Activated CD4-positive, alpha-beta T cell treated with anti-CD3 and anti-CD28 coated beads, Interleukin-2, amount 10 ng/mL, durations not matched to agents 24 days and 14 days (primary cell): Measurements from ENCODE around the gene CRYGN. TPM values are rescaled to one million over a fixed set of nuclear protein-coding genes. Genes with fewer than 3 reads are reported as not detected.

Source experiments
- DNase-seq: peaks from one replicate; pipeline ENCODE4 v3.0.0; 2022
- H3K27ac Mint-ChIP-seq: one replicate; pipeline ENCODE4 v1.8.0; 2022; ENCODE audit warnings: mild to moderate bottlenecking, mixed read lengths
- H3K27me3 Mint-ChIP-seq: one replicate; pipeline ENCODE4 v1.8.0; 2022; ENCODE audit warnings: mixed read lengths
- H3K36me3 Mint-ChIP-seq: one replicate; pipeline ENCODE4 v1.8.0; 2022; ENCODE audit warnings: low read depth, mild to moderate bottlenecking, mixed read lengths
- H3K4me1 Mint-ChIP-seq: one replicate; pipeline ENCODE4 v1.8.0; 2021; ENCODE audit warnings: mixed read lengths
- H3K4me3 Mint-ChIP-seq: one replicate; pipeline ENCODE4 v1.8.0; 2022; ENCODE audit warnings: mild to moderate bottlenecking, moderate library complexity, mixed read lengths
- H3K9me3 Mint-ChIP-seq: one replicate; pipeline ENCODE4 v1.8.0; 2021; ENCODE audit warnings: mixed read lengths
- intact Hi-C: fragments of 100-400 bp; cut with micrococcal nuclease; formaldehyde crosslinking; loops from one replicate; pipeline ENCODE4 v1.15.1; 2023
- total RNA-seq: library from RNA; stranded (reverse); gene quantifications from 2 replicates; pipeline ENCODE4 v1.2.3, GENCODE V29; 2022

CRYGN gene
- total RNA-seq, 1 donor from 2014 or later, result not detected

GRCh38 chr7:151453326-151453791 lies 13.4 kb upstream of the CRYGN start:
- no peak for DNase-seq

DNA sequence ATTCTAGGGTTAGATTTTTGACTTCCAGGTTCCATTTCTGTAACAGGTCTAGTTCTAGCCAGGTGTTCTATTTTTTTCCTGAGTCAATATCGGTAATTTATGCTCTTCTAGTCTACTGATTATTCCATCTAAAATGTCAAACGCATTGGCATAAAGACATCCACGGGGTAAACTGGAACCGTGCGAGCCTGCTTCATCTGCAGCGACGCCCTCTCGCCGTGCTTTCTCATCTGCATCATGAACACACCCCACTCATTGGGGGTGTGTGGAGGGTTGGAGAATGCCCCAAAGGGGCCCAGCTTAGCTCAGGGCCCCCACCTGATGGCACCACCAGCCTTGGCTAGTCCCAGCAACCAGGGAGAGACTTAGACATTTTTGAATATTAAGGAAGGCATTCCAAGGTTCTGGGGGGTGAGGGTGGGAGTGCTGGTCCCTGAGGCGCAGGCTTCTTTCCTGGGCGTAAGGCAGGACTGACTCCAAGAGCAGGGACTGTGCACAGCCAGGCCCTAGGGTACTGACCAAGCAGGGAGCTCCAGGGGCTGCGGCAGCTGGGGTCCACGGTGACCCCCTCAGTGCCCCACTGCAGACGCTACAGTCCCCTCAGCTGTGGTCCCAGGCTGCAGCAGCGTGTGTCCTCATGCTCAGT lies 12.9 kb upstream of the CRYGN start:
- intact Hi-C loops, result no loop called here
- no peak for DNase-seq
- Mint-ChIP-seq H3K36me3 (no peaks in the 10 kb centered on the region), H3K4me3 (no peak overlapping the region), H3K9me3 (no peaks in the 10 kb centered on the region), H3K4me1 (peaks cover 2% of the 10 kb centered on the region), H3K27me3 (peaks cover 8% of the 10 kb centered on the region), H3K27ac (peak overlapping the region; percentile 8)

More at GRCh38 chr7:151453326-151453791, 13.4 kb upstream of the CRYGN start:
- Mint-ChIP-seq H3K27ac (no peak overlapping the region), H3K27me3 (peaks cover 9% of the 10 kb centered on the region), H3K9me3 (no peaks in the 10 kb centered on the region), H3K36me3 (no peaks in the 10 kb centered on the region), H3K4me3 (no peak overlapping the region), H3K4me1 (peaks cover 2% of the 10 kb centered on the region)
- intact Hi-C loops, result no loop called here

DNA sequence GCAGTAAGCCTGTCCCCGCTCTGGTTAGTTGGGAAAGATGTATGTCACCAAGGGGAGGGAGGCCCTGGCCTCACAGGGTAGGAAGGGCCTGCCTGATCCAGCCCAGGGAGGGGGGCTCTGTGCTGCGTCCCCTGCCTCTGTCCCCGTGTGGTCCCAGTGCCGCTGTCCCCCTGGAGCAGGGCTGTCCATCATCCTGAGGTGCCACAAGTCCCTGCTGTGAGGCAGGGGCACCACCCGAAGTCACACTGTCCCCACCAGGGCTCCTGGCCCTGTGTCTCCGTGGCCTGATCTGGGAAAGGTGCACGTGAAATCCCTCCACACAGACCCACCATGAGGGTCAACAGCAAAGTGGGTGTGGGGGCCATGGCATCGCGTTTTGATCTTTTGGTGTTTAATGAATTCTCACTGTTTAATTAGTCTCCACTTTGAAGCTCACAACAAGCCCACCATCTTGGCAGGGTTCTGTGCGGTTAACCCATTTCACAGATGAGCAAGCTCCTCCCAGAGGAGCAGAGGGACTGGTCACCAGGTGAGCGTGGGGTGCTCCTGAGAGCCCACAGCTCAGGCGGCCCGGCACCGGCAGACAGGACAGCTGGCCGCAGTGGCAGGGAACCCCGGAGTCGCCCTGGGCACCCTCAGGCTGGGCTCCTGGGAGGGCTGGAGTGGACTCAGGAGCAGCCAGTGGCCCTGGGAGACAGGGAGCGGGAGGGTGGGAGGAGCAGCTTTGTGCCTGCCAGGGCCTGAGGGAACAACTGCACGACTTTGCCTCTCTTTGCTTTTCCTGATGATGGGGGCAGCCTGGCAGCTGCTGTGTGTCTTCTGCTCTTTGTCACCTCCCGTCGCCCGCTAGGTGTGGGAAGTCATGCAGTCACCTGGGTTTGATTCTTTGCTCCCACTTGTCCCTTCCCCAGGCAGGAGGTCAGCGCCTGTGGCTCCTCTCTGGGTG lies 12.0 kb upstream of the CRYGN start:
- intact Hi-C loops, result no loop called here
- peaks cover 4% of the 10 kb centered on the region for H3K4me1 Mint-ChIP-seq
- DNase-seq, result no peak
- H3K27me3 Mint-ChIP-seq, result peaks cover 6% of the 10 kb centered on the region
- no peaks in the 10 kb centered on the region for H3K9me3 Mint-ChIP-seq
- H3K36me3 Mint-ChIP-seq, result no peaks in the 10 kb centered on the region
- H3K27ac Mint-ChIP-seq, result no peak overlapping the region
- H3K4me3 Mint-ChIP-seq, result no peak overlapping the region

DNA sequence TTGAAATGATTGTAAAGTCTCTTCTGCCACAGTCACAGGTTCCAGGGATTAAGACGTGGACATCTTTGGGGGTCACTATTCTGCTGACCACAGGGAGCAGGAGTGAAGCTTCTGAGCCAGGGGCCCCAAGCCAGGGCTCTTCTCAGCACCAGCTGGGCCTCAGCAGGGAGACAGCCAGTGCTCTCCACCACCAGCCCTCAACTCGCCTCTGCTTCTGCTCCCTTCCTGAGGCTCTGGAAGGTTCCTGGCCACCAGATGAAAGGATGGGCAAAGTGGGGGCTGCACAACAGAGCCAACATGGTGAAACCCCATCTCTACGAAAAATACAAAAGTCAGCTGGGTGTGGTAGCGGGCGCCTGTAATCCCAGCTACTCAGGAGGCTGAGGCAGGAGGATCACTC lies 11.2 kb upstream of the CRYGN start:
- intact Hi-C loops, result no loop called here
- H3K27me3 Mint-ChIP-seq, result peaks cover 11% of the 10 kb centered on the region
- no peak overlapping the region for H3K4me3 Mint-ChIP-seq
- H3K36me3 Mint-ChIP-seq, result no peaks in the 10 kb centered on the region
- no peak overlapping the region for H3K27ac Mint-ChIP-seq
- H3K9me3 Mint-ChIP-seq, result no peaks in the 10 kb centered on the region
- peaks cover 4% of the 10 kb centered on the region for H3K4me1 Mint-ChIP-seq
- DNase-seq, result no peak

GRCh38 chr7:151449990-151450389 lies 10.0 kb upstream of the CRYGN start:
- no peaks in the 10 kb centered on the region for H3K36me3 Mint-ChIP-seq
- H3K4me1 Mint-ChIP-seq, result peaks cover 4% of the 10 kb centered on the region
- H3K9me3 Mint-ChIP-seq, result no peaks in the 10 kb centered on the region
- DNase-seq, result no peak
- peaks cover 14% of the 10 kb centered on the region for H3K27me3 Mint-ChIP-seq
- intact Hi-C loops, result loop anchor here (5.0 to 10.0 kb wide), 3 partner anchors 98 to 205 kb away; partner anchors contain the start of gene SMARCD3
- no peak overlapping the region for H3K4me3 Mint-ChIP-seq
- no peak overlapping the region for H3K27ac Mint-ChIP-seq

DNA sequence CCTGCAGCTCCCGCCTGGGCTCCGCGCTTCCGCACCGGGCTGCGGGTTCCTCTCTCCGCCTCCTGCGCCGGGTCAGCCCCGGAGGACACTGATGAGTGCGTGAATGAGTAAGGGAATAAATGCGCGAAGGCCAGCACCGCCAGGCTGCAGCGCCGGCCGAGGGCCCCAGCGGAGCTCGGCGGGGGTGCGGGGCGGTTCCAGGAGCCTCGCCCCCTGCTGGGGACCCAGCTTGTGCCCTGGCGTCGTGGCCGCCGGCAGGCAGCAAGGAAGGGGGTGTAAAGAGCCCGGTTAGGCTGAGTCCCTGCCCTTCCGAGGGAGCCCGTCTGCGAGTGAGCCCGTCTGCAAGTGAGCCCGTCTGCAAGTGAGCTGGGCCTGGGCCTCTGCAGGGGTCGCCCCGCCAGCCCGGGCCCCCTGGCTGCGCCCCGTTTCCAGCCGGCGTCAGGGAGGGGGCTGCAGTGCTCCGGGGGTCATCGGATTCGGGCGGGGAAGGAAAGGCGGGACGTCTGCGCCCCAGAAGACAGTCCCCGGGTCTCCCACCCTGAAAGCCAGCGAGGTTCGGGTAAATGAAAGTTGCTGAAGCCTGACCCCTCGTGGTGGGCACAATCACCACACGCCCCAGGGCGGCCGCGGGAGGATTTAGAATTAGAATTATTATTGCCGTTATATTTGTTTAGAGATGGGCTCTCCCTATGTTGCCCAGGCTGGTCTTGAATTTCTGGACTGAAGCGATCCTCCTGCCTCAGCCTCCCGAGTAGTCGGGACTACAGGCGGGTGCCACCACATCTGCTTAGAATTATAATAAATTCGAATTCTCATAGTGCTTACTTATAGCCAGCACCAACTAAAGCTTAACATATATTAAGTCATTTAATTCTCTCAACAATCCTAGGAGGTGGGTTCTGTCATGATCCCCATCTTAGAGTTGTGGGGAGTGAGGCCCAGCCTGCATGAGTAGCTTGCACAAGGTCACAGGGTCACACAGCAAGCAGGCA lies 8.6 kb upstream of the CRYGN start:
- H3K9me3 Mint-ChIP-seq, result no peaks in the 10 kb centered on the region

DNA sequence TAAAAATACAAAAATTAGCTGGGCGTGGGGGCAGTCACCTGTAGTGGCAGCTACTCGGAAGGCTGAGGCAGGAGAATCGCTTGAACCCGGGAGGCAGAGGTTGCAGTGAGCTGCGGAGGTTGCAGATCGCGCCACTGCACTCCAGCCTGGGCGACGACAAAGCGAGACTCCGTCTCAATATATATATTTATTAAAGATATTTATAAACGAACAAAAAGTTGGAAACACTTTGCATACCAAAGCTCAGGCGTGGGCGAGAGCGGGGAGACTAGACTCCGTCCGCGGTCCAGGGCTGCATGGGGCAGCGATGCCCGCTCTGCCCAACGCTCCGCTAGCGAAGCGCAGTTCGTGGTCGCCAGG lies 7.9 kb upstream of the CRYGN start:
- intact Hi-C loops, result loop anchor here (1.0 to 10.0 kb wide), 5 partner anchors 39 to 203 kb away; partner anchors contain the start of gene SMARCD3
- H3K27ac Mint-ChIP-seq, result no peak overlapping the region
- H3K4me3 Mint-ChIP-seq, result peak overlapping the region; percentile 71
- peaks cover 22% of the 10 kb centered on the region for H3K27me3 Mint-ChIP-seq
- H3K4me1 Mint-ChIP-seq, result peaks cover 4% of the 10 kb centered on the region
- no peak for DNase-seq
- H3K36me3 Mint-ChIP-seq, result no peaks in the 10 kb centered on the region
- H3K9me3 Mint-ChIP-seq, result no peaks in the 10 kb centered on the region

More for the DNA sequence above, 8.6 kb upstream of the CRYGN start:
- H3K4me3 Mint-ChIP-seq, result peak overlapping the region; percentile 65
- H3K4me1 Mint-ChIP-seq, result peaks cover 4% of the 10 kb centered on the region
- H3K27ac Mint-ChIP-seq, result no peak overlapping the region
- peak; percentile 93 for DNase-seq
- H3K27me3 Mint-ChIP-seq, result peaks cover 18% of the 10 kb centered on the region
- H3K36me3 Mint-ChIP-seq, result no peaks in the 10 kb centered on the region
- intact Hi-C loops, result loop anchor here (1.0 to 10.0 kb wide), 4 partner anchors 80 to 204 kb away; partner anchors contain the start of gene SMARCD3

GRCh38 chr7:151447312-151447711 lies 7.4 kb upstream of the CRYGN start:
- Mint-ChIP-seq H3K27me3 (peaks cover 22% of the 10 kb centered on the region), H3K4me1 (peaks cover 6% of the 10 kb centered on the region), H3K4me3 (no peak overlapping the region), H3K9me3 (no peaks in the 10 kb centered on the region), H3K27ac (no peak overlapping the region), H3K36me3 (no peaks in the 10 kb centered on the region)
- intact Hi-C loops, result loop anchor here (2.0 to 10.0 kb wide), 4 partner anchors 39 to 203 kb away; partner anchors contain the start of gene SMARCD3
- no peak for DNase-seq

GRCh38 chr7:151446412-151446811 lies 6.5 kb upstream of the CRYGN start:
- intact Hi-C loops, result loop anchor here (2.0 to 10.0 kb wide), 4 partner anchors 38 to 202 kb away; partner anchors contain the start of gene SMARCD3
- Mint-ChIP-seq H3K4me1 (peaks cover 10% of the 10 kb centered on the region), H3K27ac (no peak overlapping the region), H3K27me3 (peaks cover 25% of the 10 kb centered on the region), H3K4me3 (no peak overlapping the region), H3K9me3 (no peaks in the 10 kb centered on the region), H3K36me3 (no peaks in the 10 kb centered on the region)
- DNase-seq, result no peak

DNA sequence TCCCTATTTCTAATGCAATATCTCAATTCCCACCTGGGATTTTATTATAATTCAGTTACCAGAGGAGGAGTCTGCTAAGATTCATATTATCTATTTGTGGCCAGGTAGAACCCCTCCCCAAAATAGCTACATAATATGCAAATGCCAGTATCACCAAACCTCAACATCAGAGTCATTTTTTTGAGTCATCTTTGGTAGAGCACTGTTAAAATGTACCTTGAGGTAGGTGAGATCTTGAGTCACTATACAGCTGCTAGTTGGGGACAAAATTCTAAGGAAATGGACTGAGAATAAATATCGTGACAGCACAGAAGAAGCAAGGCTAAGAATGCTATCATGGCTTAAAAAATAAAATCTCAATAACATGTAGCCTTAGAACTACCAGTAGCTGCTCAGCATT lies 4.7 kb upstream of the CRYGN start:
- intact Hi-C loops, result loop anchor here (5.0 to 10.0 kb wide), 3 partner anchors 92 to 200 kb away; partner anchors contain the start of gene SMARCD3
- Mint-ChIP-seq H3K9me3 (no peaks in the 10 kb centered on the region), H3K36me3 (no peaks in the 10 kb centered on the region), H3K4me3 (no peak overlapping the region), H3K27ac (no peak overlapping the region), H3K27me3 (peaks cover 31% of the 10 kb centered on the region), H3K4me1 (peaks cover 20% of the 10 kb centered on the region)
- DNase-seq, result no peak

DNA sequence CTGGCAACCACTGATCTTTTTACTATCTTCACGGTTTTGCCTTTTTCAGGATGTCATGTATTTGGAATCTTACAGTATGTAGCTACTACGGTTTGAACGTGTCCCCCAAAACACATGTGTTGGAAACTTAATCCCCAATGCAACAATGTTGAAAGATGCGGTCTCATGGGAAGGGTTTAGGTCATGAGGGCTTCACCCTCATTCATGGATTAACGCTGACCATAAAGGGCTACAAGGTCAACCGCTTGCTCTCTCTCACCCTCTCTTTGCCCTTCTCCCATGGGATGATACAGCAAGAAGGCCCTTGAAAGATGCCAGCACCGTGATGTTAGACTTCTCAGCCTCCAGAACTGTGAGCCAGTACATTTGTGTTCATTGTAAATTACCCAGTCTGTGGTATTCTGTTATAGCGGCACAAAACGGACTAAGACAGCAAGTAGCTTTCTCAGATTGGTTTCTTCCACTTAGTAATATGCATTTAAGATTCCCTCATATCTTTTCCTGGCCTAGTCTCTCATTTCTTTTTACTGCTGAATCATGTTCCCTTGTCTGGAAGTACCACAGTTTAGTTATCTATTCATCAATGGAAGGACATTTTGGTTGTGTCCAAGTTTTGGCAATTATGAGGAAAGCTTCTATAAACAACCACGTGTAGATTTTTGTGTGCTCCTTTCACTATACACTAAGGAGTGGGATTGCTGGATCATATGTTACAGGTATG lies 3.0 kb upstream of the CRYGN start:
- H3K4me1 Mint-ChIP-seq, result peaks cover 18% of the 10 kb centered on the region
- H3K27ac Mint-ChIP-seq, result no peak overlapping the region
- H3K9me3 Mint-ChIP-seq, result no peaks in the 10 kb centered on the region
- no peak for DNase-seq
- no peaks in the 10 kb centered on the region for H3K36me3 Mint-ChIP-seq
- no peak overlapping the region for H3K4me3 Mint-ChIP-seq
- intact Hi-C loops, result loop anchor here (10.0 kb wide), 1 partner anchor 198 kb away; the partner anchor contains the start of gene SMARCD3
- H3K27me3 Mint-ChIP-seq, result peaks cover 35% of the 10 kb centered on the region

DNA sequence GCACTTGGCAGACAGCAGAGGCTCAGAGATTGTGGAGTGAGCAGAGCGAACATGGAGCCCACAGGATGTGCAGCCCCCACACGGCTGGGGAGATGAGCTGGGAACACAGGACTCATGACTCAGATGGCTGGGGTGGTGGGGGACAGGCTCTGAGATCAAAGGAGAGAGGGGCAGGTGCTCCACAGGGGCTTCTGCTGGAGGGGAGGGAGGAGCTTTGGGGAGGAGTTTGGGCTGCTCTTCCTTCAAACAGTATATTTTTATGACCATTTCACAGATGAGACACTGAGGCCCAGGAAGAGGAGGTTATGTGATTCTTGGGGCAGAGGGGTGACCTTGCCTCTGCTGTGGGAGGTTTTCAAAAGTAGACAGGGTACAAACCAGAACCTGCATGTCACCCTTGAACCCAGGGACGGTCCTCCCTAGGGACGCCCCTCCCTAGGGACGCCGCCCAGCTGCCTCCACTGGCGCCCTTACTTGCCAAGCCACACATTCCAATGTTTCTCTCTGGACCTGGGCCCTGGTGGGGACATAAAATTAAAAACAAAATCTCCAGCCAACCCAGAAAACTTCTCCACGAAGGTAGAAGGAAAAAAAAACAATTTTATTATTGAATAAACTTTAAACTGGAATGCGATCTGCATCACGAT lies 981 bp upstream of the CRYGN start:
- Mint-ChIP-seq H3K36me3 (no peaks in the 10 kb centered on the region), H3K4me1 (peaks cover 16% of the 10 kb centered on the region)

More for the DNA sequence above, 981 bp upstream of the CRYGN start:
- Mint-ChIP-seq H3K27ac (no peak overlapping the region), H3K27me3 (peaks cover 29% of the 10 kb centered on the region), H3K9me3 (no peaks in the 10 kb centered on the region), H3K4me3 (peak overlapping the region; percentile 44)
- DNase-seq, result no peak
- intact Hi-C loops, result loop anchor here (10.0 kb wide), 1 partner anchor 196 kb away; the partner anchor contains the start of gene SMARCD3
